Stimulated activated CD4-positive, alpha-beta T cell treated with anti-CD3 and anti-CD28 coated beads, Interleukin-4, amount 100 ng/mL, for 1 hour (primary cell): ENCODE measurements around the gene SYNDIG1.

Experiments
- DNase-seq: peaks from one replicate; pipeline ENCODE4 v3.0.0-alpha.2; 2020

Gene SYNDIG1

DNA sequence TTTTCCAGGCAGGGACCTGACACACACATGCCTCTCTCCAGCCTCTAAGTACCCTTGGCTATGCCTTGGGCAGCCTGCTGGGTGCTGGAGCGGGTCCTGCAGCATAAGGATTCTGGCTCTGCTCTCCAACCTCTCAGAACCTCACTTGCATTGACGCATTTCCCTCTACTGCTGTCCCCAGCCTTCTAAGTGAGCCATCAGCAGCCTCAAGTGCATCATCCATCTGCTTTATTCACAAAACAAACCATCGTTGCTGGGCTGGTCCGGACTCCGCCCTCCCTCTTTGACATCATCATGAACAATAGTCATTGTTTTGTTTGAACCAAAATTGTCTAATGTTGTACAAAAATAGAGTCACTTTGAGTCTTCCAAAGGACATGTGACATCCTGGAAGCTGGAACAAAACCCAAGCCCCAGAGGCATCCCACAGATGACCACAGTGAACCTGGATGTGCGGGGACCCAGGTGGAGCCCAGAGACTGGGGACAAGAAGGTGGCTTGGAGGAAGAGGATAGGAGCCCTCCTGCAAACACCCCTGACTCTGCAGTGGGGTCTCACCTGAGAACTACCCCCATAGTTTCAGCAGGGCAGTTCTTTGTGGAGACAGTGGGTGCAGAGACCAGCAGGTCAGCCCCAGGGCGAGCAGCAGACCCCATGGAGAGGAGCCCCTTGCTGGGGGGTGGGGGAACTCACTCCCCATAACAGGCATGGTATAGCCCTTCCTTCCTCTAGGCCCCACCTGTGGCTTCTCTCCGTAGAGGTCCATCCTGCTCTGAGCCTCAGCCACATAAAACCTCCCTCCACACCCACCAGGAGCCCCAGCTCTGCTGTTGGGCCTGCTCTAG is 230.1 kb downstream of the SYNDIG1 start:
- no peak for DNase-seq

DNA sequence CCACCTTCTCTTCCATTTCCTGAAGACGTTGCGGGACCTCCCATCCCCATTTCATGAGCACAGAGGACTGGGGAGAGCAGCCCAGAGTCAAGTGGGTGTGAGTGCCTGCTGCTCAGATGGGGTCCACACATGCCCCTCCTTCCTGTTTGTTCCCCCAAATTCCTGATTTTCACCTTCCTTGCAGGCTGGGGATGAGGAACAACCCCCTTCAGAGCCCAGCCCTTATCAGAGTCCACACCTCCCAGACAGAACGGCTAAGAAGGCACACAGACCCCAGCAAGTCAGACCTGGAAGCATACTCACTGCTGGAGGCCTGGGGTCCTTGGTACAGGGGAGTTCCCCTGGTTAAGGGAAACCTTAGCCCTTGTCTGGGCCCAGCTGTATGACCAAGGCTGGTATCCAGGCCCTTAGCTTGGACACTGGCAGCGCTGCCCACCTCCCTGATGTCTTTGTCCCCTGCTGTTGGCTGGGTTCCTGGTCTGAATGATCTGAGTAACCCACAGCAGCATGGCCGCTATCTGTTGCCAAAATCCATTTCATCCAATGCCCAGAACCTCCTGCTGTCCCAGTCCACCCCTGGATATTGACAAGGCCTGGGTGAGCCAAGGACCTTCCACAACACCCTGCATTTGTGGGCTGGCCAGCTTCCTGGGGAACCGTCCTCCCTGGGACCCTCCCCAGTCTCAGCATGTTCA is 230.9 kb downstream of the SYNDIG1 start:
- DNase-seq: no peak

DNA sequence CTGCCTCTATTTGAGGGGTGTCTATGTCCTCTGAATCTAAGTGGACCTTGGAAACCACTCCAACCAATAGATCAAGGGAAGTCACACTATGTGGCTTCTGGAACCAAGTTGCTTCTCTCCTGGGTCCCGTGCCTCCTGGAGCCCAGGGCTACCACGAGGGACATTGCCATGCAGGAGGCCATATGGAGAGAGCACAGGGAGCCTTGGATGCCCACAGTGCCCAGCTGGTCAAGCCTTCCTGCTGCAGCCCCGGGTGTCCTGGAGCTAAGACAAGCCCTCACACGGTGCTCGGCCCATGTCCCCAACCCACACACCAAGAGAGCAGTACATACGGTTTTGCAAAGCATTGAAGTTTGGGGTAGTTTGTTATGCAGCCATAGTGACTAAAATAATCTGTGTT is 231.6 kb downstream of the SYNDIG1 start:
- DNase-seq: no peak

DNA sequence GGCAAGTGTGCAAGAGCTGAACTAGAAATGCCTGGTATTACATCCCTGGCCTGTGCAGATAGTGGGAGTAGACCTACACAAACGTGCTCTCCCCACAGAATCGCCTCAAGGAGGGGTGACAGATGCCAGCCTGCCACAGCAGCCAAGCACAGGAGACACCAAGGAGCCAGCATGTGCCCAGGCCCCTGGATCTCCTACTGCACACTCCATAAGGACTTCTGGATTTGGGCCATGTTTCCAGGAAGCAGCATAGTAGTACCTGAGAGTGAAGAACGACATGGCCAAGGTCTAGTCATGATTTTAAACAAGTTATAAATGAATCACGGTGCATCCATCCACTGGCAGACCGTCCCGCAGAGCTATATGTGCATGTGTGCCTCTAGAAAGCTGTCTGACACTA is 232.2 kb downstream of the SYNDIG1 start:
- DNase-seq: no peak

DNA sequence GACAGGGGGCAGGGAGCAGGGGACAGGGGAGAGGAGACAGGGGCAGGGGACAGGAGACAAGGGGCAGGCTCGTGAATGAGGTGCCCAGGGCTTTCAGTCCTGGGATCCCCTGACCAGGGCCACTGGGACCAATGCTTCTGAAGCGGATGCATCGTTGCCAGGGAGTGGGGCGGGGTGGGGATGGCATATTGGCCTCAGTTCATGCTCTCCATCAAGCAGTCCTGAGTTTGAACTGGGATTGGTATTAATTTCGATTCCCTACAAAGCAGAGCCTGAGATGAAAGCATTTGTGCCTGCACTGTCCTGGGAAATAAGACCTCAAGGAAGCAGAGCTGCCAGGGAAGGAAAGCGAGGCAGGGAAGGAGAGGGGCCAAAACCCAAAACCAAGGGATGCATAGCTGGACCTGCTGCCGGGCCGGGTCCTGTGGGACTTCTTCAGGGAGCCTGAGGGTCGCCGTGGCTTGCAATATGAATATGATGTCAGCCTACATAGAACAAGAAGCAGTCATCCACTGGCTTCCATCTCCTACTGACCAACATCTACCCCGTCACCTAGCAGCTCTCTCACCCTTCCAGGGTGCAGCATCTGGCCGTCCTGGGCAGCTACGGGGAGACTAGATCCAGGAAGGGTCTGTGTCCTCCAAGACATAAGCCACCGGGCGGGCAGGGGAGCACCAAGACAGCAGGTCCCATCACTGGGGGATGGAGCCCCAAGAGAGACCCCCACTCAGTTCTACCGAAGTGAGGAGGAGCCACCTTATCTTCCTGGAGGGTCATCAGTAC is 233.3 kb downstream of the SYNDIG1 start:
- DNase-seq: no peak

DNA sequence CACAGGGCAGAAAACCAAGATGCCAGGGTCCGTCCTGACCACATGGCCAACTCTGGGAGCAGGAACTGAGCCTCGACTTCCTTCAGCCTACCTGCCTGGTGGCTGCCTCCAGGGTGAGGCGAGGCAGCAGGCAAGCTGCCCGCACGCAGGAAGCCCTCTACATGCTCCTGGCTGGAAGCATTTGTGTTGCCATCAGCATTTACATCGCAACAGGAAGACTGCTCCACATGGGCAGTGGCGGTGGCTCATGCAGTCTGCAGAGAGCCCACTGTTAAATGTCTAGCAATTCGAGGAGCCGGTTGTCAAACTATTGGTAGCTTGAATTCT is 233.8 kb downstream of the SYNDIG1 start:
- no peak for DNase-seq

DNA sequence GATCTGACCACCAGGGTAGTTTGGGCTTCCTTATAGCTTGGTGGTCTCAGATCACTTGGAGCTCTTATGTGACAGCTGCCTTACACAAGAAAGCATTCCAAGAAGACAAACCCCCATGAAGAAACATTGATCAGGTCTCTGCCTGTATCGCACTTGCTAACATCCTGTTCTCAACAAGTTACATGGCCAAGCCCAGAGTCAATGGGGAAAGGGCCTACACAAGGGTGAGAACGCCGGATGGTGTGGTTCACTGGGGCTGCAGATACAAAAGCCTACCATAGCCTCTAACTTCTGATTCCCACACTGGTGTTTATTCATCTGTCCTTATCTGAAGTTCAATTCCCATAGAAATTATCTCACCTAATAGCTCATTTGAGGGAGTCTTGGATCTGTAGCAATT is 235.5 kb downstream of the SYNDIG1 start:
- DNase-seq: no peak

DNA sequence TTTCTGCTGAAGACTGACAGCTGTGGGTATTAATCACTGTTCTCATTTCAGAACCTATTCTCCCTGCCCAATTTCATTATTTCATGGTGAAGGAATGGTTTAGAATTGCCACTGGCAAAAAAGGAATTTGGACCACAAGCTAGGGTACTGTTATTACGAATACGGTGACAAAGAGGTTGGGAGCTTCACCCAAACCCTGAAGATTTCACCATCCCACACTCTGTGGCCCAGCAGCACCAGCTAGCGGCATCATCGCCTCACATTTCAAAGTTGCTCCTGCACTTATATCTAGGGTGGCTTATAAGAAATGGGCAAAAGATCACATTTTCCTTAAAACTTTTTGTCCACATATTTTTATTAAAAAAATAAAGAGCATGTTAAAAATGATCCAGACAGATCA is 236.1 kb downstream of the SYNDIG1 start:
- no peak for DNase-seq

DNA sequence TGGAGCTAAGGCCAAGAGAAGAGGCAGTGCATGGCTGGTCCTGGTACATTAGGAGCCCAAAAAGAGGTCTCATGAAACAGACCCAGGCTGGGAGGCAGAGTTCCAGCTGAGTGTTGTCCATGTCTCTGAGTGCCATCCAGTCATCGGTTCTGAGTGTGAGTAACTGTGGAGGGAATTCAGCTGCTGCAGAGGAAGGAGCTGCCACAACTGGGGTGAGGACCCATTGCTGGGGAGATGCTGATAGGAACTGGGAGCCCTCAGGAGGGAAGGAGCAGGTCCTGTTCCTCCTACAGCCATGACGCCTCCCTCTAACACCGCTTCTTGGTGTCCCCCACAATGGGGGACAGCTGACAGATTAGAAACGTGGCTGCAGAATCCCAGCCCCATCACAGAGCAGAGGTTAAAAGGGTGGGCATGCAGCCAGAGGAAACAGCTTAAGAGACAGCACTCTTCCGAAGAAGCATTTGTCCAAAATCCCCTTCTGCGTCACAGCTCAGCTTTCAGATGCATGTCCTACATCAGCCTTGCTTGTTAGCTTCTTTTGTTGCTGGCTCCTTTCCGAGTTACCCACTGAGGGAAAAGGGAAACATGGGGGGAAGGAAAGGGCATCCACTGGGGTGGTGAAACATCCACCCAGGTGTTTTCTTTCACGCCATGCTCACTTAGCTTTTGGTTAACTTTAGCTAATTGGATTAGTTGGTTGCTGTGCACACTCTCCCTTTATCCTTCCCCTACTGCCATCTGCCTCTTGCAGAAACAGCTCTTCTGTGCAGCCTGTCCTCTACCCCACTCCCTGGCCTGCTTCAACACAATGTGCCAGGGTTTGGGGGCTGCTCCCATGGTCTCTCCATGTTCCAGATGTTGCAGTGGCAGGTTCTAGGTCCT is 239.2 kb downstream of the SYNDIG1 start:
- no peak for DNase-seq
